ENCODE data around the gene RGMB.

GRCh38 chr5:98734646-98735045 lies 38.8 kb upstream of the RGMB start:
- TF ChIP-seq POLR2AphosphoS5 (IDR thresholded peaks at IDR 0.05; ENCODE audit: low read depth, low read length) (no peak), TAF1 (IDR thresholded peaks at IDR 0.05; ENCODE audit: borderline replicate concordance, insufficient read depth, low read length) (no peak)
- TF ChIP-seq, protein P1, sequence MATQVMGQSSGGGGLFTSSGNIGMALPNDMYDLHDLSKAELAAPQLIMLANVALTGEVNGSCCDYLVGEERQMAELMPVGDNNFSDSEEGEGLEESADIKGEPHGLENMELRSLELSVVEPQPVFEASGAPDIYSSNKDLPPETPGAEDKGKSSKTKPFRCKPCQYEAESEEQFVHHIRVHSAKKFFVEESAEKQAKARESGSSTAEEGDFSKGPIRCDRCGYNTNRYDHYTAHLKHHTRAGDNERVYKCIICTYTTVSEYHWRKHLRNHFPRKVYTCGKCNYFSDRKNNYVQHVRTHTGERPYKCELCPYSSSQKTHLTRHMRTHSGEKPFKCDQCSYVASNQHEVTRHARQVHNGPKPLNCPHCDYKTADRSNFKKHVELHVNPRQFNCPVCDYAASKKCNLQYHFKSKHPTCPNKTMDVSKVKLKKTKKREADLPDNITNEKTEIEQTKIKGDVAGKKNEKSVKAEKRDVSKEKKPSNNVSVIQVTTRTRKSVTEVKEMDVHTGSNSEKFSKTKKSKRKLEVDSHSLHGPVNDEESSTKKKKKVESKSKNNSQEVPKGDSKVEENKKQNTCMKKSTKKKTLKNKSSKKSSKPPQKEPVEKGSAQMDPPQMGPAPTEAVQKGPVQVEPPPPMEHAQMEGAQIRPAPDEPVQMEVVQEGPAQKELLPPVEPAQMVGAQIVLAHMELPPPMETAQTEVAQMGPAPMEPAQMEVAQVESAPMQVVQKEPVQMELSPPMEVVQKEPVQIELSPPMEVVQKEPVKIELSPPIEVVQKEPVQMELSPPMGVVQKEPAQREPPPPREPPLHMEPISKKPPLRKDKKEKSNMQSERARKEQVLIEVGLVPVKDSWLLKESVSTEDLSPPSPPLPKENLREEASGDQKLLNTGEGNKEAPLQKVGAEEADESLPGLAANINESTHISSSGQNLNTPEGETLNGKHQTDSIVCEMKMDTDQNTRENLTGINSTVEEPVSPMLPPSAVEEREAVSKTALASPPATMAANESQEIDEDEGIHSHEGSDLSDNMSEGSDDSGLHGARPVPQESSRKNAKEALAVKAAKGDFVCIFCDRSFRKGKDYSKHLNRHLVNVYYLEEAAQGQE (IDR thresholded peaks at IDR 0.05; ENCODE audit: insufficient read depth in 1 of 2, low read depth in 2 of 2, low read length in 2 of 2) = no peak
